ENCODE results near the gene P2RY8.

- TF ChIP-seq POLR2AphosphoS5 (IDR thresholded peaks at IDR 0.05) (no peak), POLR2A (IDR thresholded peaks at IDR 0.05) (no peak), CTCF (IDR thresholded peaks at IDR 0.05) (no peak), EP300 (IDR thresholded peaks at IDR 0.05) (no peak)
Observed at GRCh38 chrX:1529756-1530155, 7.2 kb downstream of the P2RY8 start.

Data from upper lobe of left lung (tissue), 4 donors.